ENCODE data around the gene ALPG. TPM values are rescaled to one million over a fixed set of nuclear protein-coding genes. Genes with fewer than 3 reads are reported as not detected.
A peak's percentile ranks its signal among the peaks of the same experiment; 100 is the strongest.

ALPG gene
- total and polyA plus RNA-seq, 2 of the 13 experiments (the other 11 are each of a cell fraction or from before 2014, with no cell fraction given) = not detected

DNA sequence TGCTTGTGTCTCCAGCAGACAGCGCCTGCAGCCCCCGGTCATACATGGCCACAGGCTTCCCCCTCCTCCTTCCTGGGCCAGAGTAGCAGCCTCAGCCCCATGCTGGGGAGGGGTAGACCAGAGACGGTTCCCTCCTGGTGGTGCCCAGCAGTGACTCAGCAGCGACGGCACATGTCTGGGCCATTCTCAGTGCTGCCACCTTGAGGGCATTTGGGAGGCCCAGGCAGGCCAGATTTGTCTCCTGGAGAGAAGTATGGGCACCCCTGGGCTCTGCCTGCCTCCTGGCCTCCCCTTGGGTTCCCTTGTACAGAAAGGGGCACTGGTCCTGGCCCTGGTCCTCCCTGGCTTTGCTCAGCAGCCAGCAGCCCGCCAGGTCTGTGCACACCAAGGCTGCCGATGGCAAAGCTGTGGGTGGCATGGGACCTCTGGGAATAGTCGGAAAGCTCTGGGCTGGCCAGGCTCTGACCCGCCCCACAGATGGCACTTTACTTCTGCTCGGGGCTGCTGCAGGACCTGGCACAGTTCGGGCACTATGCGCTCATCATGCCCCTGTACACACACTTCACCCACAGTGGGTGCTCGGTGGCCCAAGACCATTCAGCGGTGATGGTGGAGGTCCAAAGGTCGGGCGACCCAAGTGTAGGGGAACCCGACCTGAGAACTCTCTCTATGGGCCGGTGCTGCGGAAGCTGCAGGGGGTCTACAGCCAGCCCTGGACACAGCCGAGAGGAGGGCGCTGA, 37.9 kb downstream of the ALPG start (continued):
- no peak for TF ChIP-seq PCBP2 (optimal IDR thresholded peaks at IDR 0.05; ENCODE audit: low read depth, low read length, poor library complexity, severe bottlenecking)
- TF ChIP-seq ZNF670 (CRISPR knock-in tag; IDR thresholded peaks at IDR 0.05; ENCODE audit: borderline replicate concordance) = no peak
- TF ChIP-seq ZNF17 (CRISPR knock-in tag; IDR thresholded peaks at IDR 0.05) = no peak
- TF ChIP-seq, protein P1, sequence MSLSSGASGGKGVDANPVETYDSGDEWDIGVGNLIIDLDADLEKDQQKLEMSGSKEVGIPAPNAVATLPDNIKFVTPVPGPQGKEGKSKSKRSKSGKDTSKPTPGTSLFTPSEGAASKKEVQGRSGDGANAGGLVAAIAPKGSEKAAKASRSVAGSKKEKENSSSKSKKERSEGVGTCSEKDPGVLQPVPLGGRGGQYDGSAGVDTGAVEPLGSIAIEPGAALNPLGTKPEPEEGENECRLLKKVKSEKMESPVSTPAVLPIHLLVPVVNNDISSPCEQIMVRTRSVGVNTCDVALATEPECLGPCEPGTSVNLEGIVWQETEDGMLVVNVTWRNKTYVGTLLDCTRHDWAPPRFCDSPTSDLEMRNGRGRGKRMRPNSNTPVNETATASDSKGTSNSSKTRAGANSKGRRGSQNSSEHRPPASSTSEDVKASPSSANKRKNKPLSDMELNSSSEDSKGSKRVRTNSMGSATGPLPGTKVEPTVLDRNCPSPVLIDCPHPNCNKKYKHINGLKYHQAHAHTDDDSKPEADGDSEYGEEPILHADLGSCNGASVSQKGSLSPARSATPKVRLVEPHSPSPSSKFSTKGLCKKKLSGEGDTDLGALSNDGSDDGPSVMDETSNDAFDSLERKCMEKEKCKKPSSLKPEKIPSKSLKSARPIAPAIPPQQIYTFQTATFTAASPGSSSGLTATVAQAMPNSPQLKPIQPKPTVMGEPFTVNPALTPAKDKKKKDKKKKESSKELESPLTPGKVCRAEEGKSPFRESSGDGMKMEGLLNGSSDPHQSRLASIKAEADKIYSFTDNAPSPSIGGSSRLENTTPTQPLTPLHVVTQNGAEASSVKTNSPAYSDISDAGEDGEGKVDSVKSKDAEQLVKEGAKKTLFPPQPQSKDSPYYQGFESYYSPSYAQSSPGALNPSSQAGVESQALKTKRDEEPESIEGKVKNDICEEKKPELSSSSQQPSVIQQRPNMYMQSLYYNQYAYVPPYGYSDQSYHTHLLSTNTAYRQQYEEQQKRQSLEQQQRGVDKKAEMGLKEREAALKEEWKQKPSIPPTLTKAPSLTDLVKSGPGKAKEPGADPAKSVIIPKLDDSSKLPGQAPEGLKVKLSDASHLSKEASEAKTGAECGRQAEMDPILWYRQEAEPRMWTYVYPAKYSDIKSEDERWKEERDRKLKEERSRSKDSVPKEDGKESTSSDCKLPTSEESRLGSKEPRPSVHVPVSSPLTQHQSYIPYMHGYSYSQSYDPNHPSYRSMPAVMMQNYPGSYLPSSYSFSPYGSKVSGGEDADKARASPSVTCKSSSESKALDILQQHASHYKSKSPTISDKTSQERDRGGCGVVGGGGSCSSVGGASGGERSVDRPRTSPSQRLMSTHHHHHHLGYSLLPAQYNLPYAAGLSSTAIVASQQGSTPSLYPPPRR (CRISPR knock-in tag; IDR thresholded peaks at IDR 0.05; ENCODE audit: borderline replicate concordance) = no peak
- TF ChIP-seq, protein P2, sequence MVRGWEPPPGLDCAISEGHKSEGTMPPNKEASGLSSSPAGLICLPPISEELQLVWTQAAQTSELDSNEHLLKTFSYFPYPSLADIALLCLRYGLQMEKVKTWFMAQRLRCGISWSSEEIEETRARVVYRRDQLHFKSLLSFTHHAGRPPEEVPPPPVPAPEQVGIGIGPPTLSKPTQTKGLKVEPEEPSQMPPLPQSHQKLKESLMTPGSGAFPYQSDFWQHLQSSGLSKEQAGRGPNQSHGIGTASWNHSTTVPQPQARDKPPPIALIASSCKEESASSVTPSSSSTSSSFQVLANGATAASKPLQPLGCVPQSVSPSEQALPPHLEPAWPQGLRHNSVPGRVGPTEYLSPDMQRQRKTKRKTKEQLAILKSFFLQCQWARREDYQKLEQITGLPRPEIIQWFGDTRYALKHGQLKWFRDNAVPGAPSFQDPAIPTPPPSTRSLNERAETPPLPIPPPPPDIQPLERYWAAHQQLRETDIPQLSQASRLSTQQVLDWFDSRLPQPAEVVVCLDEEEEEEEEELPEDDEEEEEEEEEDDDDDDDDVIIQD (CRISPR knock-in tag; IDR thresholded peaks at IDR 0.05; ENCODE audit: low read depth) = no peak
- TF ChIP-seq, protein P3, sequence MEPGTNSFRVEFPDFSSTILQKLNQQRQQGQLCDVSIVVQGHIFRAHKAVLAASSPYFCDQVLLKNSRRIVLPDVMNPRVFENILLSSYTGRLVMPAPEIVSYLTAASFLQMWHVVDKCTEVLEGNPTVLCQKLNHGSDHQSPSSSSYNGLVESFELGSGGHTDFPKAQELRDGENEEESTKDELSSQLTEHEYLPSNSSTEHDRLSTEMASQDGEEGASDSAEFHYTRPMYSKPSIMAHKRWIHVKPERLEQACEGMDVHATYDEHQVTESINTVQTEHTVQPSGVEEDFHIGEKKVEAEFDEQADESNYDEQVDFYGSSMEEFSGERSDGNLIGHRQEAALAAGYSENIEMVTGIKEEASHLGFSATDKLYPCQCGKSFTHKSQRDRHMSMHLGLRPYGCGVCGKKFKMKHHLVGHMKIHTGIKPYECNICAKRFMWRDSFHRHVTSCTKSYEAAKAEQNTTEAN (CRISPR knock-in tag; conservative IDR thresholded peaks at IDR 0.05) = no peak
- TF ChIP-seq HMG20B (CRISPR knock-in tag; conservative IDR thresholded peaks at IDR 0.05) = no peak
- TF ChIP-seq ZNF672 (CRISPR knock-in tag; IDR thresholded peaks at IDR 0.05) = no peak
- TF ChIP-seq KLF13 (CRISPR knock-in tag; IDR thresholded peaks at IDR 0.05) = no peak
- peak; percentile 97 for TF ChIP-seq ZMYM3 (CRISPR knock-in tag; IDR thresholded peaks at IDR 0.05)
- TF ChIP-seq NFE2 (CRISPR knock-in tag; IDR thresholded peaks at IDR 0.05) = peak; percentile 97
- TF ChIP-seq, protein P4, sequence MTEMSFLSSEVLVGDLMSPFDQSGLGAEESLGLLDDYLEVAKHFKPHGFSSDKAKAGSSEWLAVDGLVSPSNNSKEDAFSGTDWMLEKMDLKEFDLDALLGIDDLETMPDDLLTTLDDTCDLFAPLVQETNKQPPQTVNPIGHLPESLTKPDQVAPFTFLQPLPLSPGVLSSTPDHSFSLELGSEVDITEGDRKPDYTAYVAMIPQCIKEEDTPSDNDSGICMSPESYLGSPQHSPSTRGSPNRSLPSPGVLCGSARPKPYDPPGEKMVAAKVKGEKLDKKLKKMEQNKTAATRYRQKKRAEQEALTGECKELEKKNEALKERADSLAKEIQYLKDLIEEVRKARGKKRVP (CRISPR knock-in tag; IDR thresholded peaks at IDR 0.05) = no peak

Measured in HepG2 (cell line).